ENCODE data around the gene ATP6V1G3.

The ATP6V1G3 gene

DNA sequence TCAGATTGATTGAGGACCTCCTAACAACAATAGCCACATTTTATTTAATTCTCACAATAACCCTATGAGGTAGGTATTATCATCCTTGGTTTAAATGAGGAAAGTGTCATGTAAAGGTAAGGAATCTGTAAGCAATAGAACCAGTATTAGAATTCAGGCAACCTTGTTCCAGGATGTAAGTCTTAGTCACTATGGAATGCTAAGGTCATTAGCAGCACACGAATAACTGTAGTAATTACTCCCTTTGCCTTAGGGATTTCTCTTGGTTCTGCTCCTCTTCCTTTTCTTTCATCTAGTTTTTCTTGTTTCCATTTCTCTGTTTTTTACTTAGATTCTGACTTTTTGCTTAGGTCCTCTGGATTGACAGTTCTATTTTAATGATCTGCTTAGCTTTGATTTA lies 23.1 kb upstream of the ATP6V1G3 start:
- Histone ChIP-seq H3K4me1 (ENCODE audit: control insufficient read depth in 1 of 2, insufficient read depth in 2 of 2, low read length in 2 of 2) (no peaks in the 10 kb centered on the region), H3K9ac (ENCODE audit: low read depth in 1 of 2, low read length in 2 of 2) (no peak overlapping the region), H3K36me3 (ENCODE audit: control insufficient read depth in 1 of 2, insufficient read depth in 2 of 2, low read length in 2 of 2) (no peaks in the 10 kb centered on the region), H3K4me3 (ENCODE audit: low read depth in 1 of 2, low read length in 2 of 2) (no peak overlapping the region), H3K27ac (ENCODE audit: low read depth, low read length) (no peak overlapping the region), H3K27me3 (ENCODE audit: control insufficient read depth in 1 of 2, insufficient read depth in 2 of 2, low read length in 2 of 2) (no peaks in the 10 kb centered on the region), H3K9me3 (ENCODE audit: control insufficient read depth in 1 of 2, low read length in 2 of 2) (no peaks in the 10 kb centered on the region)

GRCh38 chr1:198560161-198560560 lies 19.7 kb upstream of the ATP6V1G3 start:
- Histone ChIP-seq H3K4me1 (ENCODE audit: control insufficient read depth in 1 of 2, insufficient read depth in 2 of 2, low read length in 2 of 2) (no peaks in the 10 kb centered on the region), H3K36me3 (ENCODE audit: control insufficient read depth in 1 of 2, insufficient read depth in 2 of 2, low read length in 2 of 2) (no peaks in the 10 kb centered on the region), H3K9me3 (ENCODE audit: control insufficient read depth in 1 of 2, low read length in 2 of 2) (no peaks in the 10 kb centered on the region), H3K4me3 (ENCODE audit: low read depth in 1 of 2, low read length in 2 of 2) (no peak overlapping the region), H3K9ac (ENCODE audit: low read depth in 1 of 2, low read length in 2 of 2) (no peak overlapping the region), H3K27me3 (ENCODE audit: control insufficient read depth in 1 of 2, insufficient read depth in 2 of 2, low read length in 2 of 2) (no peaks in the 10 kb centered on the region), H3K27ac (ENCODE audit: low read depth, low read length) (no peak overlapping the region)

DNA sequence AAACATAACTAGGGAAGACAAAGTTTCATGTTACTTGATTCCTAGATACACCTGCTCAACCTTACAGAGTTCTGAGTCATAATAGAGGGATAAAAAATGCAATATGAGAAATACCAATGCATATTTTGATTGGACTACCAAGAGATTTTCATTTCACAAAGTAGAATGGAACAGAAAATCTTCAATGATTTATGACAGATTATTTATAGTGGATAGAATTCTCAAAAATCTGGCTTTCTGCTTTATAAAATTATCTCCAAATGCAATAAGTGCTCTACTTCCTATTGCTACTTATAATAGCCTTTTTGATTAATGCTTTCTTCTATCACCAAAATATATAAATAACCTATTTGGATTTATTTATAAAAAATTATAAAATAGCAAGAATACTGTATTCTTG lies 18.9 kb upstream of the ATP6V1G3 start:
- Histone ChIP-seq H3K27me3 (ENCODE audit: control insufficient read depth in 1 of 2, insufficient read depth in 2 of 2, low read length in 2 of 2) (no peaks in the 10 kb centered on the region), H3K27ac (ENCODE audit: low read depth, low read length) (no peak overlapping the region), H3K36me3 (ENCODE audit: control insufficient read depth in 1 of 2, insufficient read depth in 2 of 2, low read length in 2 of 2) (no peaks in the 10 kb centered on the region), H3K4me1 (ENCODE audit: control insufficient read depth in 1 of 2, insufficient read depth in 2 of 2, low read length in 2 of 2) (no peaks in the 10 kb centered on the region), H3K9ac (ENCODE audit: low read depth in 1 of 2, low read length in 2 of 2) (no peak overlapping the region), H3K9me3 (ENCODE audit: control insufficient read depth in 1 of 2, low read length in 2 of 2) (no peaks in the 10 kb centered on the region), H3K4me3 (ENCODE audit: low read depth in 1 of 2, low read length in 2 of 2) (no peak overlapping the region)

DNA sequence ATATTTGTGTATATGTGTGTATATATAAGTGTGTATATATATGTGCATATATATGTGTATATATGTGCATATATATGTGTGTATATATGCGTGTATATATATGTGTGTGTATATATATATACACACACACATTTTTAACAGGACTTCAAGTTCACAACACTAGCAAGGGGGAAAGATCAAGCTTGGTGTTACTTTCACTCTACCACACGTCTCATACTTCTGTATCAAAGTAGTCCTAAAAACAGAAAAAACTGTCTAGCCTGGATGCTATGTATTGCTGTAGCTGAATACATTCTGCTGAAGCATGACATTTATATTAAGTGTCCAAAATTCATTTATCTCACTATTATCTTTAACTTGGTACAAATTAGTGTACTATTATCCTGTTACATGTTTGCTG lies 17.9 kb upstream of the ATP6V1G3 start:
- no peak overlapping the region for H3K27ac ChIP-seq (ENCODE audit: low read depth, low read length)
- H3K9me3 ChIP-seq (ENCODE audit: control insufficient read depth in 1 of 2, low read length in 2 of 2), result no peaks in the 10 kb centered on the region
- H3K4me3 ChIP-seq (ENCODE audit: low read depth in 1 of 2, low read length in 2 of 2), result no peak overlapping the region
- H3K36me3 ChIP-seq (ENCODE audit: control insufficient read depth in 1 of 2, insufficient read depth in 2 of 2, low read length in 2 of 2), result no peaks in the 10 kb centered on the region
- H3K4me1 ChIP-seq (ENCODE audit: control insufficient read depth in 1 of 2, insufficient read depth in 2 of 2, low read length in 2 of 2), result no peaks in the 10 kb centered on the region
- no peaks in the 10 kb centered on the region for H3K27me3 ChIP-seq (ENCODE audit: control insufficient read depth in 1 of 2, insufficient read depth in 2 of 2, low read length in 2 of 2)
- H3K9ac ChIP-seq (ENCODE audit: low read depth in 1 of 2, low read length in 2 of 2), result no peak overlapping the region

DNA sequence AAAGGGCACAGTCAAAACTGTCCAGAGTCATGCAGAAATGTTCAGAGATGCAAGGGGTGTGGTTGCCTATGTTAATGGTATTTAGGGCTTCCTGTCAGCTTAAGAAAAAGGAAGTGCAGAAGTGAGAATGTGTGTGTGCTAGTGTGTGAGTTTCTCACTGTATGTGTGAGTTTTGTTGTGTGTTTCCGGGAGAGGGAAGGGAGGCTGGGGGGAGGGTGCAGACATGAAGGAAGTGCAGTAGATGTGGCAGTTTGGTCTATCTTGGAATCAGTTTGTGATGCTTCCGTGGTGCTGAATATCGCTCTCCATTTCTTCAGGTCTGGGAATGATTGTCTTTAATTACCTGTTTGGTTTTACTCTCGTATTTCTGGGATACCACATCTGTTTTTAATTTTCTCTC lies 16.5 kb upstream of the ATP6V1G3 start:
- H3K27me3 ChIP-seq (ENCODE audit: control insufficient read depth in 1 of 2, insufficient read depth in 2 of 2, low read length in 2 of 2), result no peaks in the 10 kb centered on the region
- no peak overlapping the region for H3K27ac ChIP-seq (ENCODE audit: low read depth, low read length)
- no peaks in the 10 kb centered on the region for H3K4me1 ChIP-seq (ENCODE audit: control insufficient read depth in 1 of 2, insufficient read depth in 2 of 2, low read length in 2 of 2)
- H3K9me3 ChIP-seq (ENCODE audit: control insufficient read depth in 1 of 2, low read length in 2 of 2), result no peaks in the 10 kb centered on the region
- H3K36me3 ChIP-seq (ENCODE audit: control insufficient read depth in 1 of 2, insufficient read depth in 2 of 2, low read length in 2 of 2), result no peaks in the 10 kb centered on the region
- no peak overlapping the region for H3K4me3 ChIP-seq (ENCODE audit: low read depth in 1 of 2, low read length in 2 of 2)
- no peak overlapping the region for H3K9ac ChIP-seq (ENCODE audit: low read depth in 1 of 2, low read length in 2 of 2)

- H3K27ac ChIP-seq (ENCODE audit: low read depth, low read length), result no peak overlapping the region
- H3K36me3 ChIP-seq (ENCODE audit: control insufficient read depth in 1 of 2, insufficient read depth in 2 of 2, low read length in 2 of 2), result no peaks in the 10 kb centered on the region
- H3K9me3 ChIP-seq (ENCODE audit: control insufficient read depth in 1 of 2, low read length in 2 of 2), result no peaks in the 10 kb centered on the region
- no peak overlapping the region for H3K4me3 ChIP-seq (ENCODE audit: low read depth in 1 of 2, low read length in 2 of 2)
- H3K27me3 ChIP-seq (ENCODE audit: control insufficient read depth in 1 of 2, insufficient read depth in 2 of 2, low read length in 2 of 2), result no peaks in the 10 kb centered on the region
- no peak overlapping the region for H3K9ac ChIP-seq (ENCODE audit: low read depth in 1 of 2, low read length in 2 of 2)
- no peaks in the 10 kb centered on the region for H3K4me1 ChIP-seq (ENCODE audit: control insufficient read depth in 1 of 2, insufficient read depth in 2 of 2, low read length in 2 of 2)
These were observed 12.4 kb upstream of the ATP6V1G3 start for GRCh38 chr1:198552668-198553416.

DNA sequence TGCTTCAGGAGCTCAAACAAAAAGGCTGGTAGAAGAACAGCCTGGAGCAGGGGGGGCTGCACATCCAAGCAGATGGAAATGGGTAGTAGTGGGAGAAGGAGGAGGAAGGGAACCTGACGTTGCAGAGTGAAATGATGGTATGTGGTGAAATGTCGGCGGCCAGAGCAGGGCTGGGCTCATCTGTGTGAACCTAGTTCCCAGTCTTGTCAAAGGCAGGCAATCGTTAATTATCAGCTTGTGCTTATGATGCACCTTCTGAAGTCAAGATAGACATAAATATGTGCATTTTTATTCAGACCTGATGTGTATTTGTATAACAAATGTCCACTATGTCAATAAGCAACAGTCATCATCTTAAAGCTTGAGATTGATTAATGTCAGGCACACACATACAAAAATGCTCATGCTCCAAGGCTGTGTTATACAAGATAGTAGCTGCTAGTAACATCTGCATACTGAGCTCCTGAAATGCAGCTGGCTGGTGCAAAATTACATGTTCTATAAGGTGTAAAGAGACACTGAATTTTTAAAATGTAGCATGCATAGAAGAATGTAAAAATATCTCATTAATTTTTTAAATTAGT lies 10.6 kb upstream of the ATP6V1G3 start:
- Histone ChIP-seq H3K27me3 (ENCODE audit: control insufficient read depth in 1 of 2, insufficient read depth in 2 of 2, low read length in 2 of 2) (no peaks in the 10 kb centered on the region), H3K4me1 (ENCODE audit: control insufficient read depth in 1 of 2, insufficient read depth in 2 of 2, low read length in 2 of 2) (no peaks in the 10 kb centered on the region), H3K36me3 (ENCODE audit: control insufficient read depth in 1 of 2, insufficient read depth in 2 of 2, low read length in 2 of 2) (no peaks in the 10 kb centered on the region), H3K4me3 (ENCODE audit: low read depth in 1 of 2, low read length in 2 of 2) (no peak overlapping the region), H3K9me3 (ENCODE audit: control insufficient read depth in 1 of 2, low read length in 2 of 2) (no peaks in the 10 kb centered on the region), H3K9ac (ENCODE audit: low read depth in 1 of 2, low read length in 2 of 2) (no peak overlapping the region), H3K27ac (ENCODE audit: low read depth, low read length) (no peak overlapping the region)

DNA sequence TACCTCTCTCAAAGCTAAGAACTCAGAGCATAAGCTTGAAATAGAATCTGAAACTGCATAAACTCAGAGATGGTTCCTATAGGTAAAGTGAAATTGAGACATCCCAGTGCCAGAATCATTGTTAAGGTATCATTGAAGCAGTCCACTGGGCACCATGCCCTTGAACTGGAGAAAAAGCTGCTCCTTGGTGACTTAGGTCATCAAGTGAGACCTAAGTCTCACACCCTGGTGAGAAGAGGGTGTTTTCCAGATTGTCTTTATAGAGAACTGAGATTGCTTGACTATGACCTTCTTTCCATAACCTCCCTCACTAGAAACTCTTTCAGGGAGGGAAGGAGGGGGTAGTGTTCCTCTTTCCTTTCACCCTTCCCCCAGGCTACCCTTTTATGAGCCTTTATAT lies 9.4 kb upstream of the ATP6V1G3 start:
- H3K27ac ChIP-seq (ENCODE audit: low read depth, low read length), result no peak overlapping the region
- no peaks in the 10 kb centered on the region for H3K27me3 ChIP-seq (ENCODE audit: control insufficient read depth in 1 of 2, insufficient read depth in 2 of 2, low read length in 2 of 2)

GRCh38 chr1:198548890-198549289 lies 8.4 kb upstream of the ATP6V1G3 start:
- no peak overlapping the region for H3K27ac ChIP-seq (ENCODE audit: low read depth, low read length)
- H3K27me3 ChIP-seq (ENCODE audit: control insufficient read depth in 1 of 2, insufficient read depth in 2 of 2, low read length in 2 of 2), result no peaks in the 10 kb centered on the region

More for the DNA sequence above, 9.4 kb upstream of the ATP6V1G3 start:
- Histone ChIP-seq H3K9ac (ENCODE audit: low read depth in 1 of 2, low read length in 2 of 2) (no peak overlapping the region), H3K36me3 (ENCODE audit: control insufficient read depth in 1 of 2, insufficient read depth in 2 of 2, low read length in 2 of 2) (no peaks in the 10 kb centered on the region), H3K4me1 (ENCODE audit: control insufficient read depth in 1 of 2, insufficient read depth in 2 of 2, low read length in 2 of 2) (no peaks in the 10 kb centered on the region), H3K9me3 (ENCODE audit: control insufficient read depth in 1 of 2, low read length in 2 of 2) (no peaks in the 10 kb centered on the region), H3K4me3 (ENCODE audit: low read depth in 1 of 2, low read length in 2 of 2) (no peak overlapping the region)

DNA sequence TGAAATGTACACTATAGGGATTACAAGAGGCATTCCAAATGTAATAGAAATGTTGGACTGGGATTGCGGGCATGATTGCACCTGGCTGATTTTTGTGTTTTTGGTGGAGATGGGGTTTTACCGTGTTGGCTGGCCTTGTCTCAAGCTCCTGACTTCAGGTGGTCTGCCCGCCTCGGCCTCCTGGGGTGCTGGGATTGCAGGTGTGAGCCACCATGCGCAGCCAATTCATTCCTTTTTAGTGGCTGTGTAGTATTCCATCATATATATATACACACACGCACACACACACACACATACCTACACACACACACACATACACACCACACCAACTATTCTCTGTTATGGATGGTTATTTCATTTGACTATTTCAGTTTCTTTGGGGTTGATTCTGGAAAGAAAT lies 4.7 kb upstream of the ATP6V1G3 start:
- H3K27ac ChIP-seq (ENCODE audit: low read depth, low read length), result no peak overlapping the region
- no peaks in the 10 kb centered on the region for H3K36me3 ChIP-seq (ENCODE audit: control insufficient read depth in 1 of 2, insufficient read depth in 2 of 2, low read length in 2 of 2)
- no peaks in the 10 kb centered on the region for H3K4me1 ChIP-seq (ENCODE audit: control insufficient read depth in 1 of 2, insufficient read depth in 2 of 2, low read length in 2 of 2)
- H3K27me3 ChIP-seq (ENCODE audit: control insufficient read depth in 1 of 2, insufficient read depth in 2 of 2, low read length in 2 of 2), result no peaks in the 10 kb centered on the region
- H3K9me3 ChIP-seq (ENCODE audit: control insufficient read depth in 1 of 2, low read length in 2 of 2), result no peaks in the 10 kb centered on the region
- H3K4me3 ChIP-seq (ENCODE audit: low read depth in 1 of 2, low read length in 2 of 2), result no peak overlapping the region
- no peak overlapping the region for H3K9ac ChIP-seq (ENCODE audit: low read depth in 1 of 2, low read length in 2 of 2)

More at GRCh38 chr1:198548890-198549289, 8.4 kb upstream of the ATP6V1G3 start:
- H3K4me1 ChIP-seq (ENCODE audit: control insufficient read depth in 1 of 2, insufficient read depth in 2 of 2, low read length in 2 of 2), result no peaks in the 10 kb centered on the region
- no peaks in the 10 kb centered on the region for H3K36me3 ChIP-seq (ENCODE audit: control insufficient read depth in 1 of 2, insufficient read depth in 2 of 2, low read length in 2 of 2)
- H3K4me3 ChIP-seq (ENCODE audit: low read depth in 1 of 2, low read length in 2 of 2), result no peak overlapping the region
- no peak overlapping the region for H3K9ac ChIP-seq (ENCODE audit: low read depth in 1 of 2, low read length in 2 of 2)
- no peaks in the 10 kb centered on the region for H3K9me3 ChIP-seq (ENCODE audit: control insufficient read depth in 1 of 2, low read length in 2 of 2)
